CD4-positive, alpha-beta T cell treated with Interleukin-21 for 1 hour (primary cell): Measurements from ENCODE around the gene C16orf54.
"Not testable (repeated sequence)": the region's sequence is repeated elsewhere in the genome, so short reads cannot be mapped to it uniquely, and the experiment has no call there.

ENCODE experiments used
- DNase-seq: peaks from one replicate; pipeline ENCODE4 v3.0.0-alpha.2; 2020

The C16orf54 gene

DNA sequence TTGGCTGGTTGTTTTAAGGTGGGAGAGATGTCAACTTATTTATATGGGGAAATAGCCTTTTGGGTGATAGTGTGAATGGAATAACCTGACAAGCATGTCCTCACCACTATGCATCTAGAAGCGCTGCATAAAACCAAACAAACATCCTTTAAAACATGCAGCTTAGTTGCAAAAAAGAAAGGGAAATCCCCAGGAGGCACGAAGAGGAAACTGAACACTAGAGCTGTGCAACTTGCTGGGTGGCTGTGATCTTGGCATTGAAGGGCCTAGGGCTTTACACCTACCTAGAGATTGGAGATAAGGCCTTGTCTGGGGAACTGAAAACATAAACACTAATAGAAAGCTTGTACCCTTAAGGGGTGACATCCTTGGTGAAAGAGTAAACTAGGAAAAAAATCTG lies 7.3 kb downstream of the C16orf54 start:
- peak; percentile 87 for DNase-seq

DNA sequence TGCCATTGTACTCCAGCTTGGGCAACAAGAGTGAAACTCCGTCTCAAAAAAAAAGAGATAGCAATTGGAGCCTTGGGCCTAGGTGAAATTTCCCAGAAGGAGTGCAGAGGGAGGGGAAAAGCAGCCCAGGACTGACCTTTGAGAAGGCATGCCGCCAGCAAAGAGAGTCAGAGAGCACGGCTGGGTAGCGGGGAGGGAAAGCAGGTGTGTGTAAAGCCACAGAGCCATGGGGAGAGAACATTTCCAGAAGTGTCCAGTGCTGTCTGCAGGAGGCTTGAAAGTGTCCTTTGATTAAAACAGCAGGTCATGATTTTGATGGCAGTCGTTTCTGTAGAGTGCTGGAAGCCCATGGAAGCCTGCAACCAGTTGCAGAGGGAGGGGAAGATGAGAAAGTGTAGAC lies 8.1 kb downstream of the C16orf54 start:
- no peak for DNase-seq

DNA sequence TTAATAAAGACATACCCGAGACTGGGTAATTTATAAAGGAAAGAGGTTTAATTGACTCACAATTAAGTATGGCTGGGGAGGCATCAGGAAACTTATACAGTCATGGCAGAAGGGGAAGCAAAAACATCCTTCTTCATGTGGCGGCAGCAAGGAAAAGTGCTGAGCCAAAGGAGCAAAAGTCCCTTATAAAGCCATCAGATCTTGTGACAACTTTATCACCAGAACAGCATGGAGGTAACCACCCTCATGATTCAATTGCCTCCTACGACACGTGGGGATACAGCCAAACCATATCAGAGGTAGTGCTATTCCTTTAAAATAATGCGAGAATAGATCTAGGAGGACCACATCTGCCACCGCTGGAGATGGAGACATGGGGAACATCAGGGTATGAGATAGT lies 9.0 kb downstream of the C16orf54 start:
- no peak for DNase-seq

DNA sequence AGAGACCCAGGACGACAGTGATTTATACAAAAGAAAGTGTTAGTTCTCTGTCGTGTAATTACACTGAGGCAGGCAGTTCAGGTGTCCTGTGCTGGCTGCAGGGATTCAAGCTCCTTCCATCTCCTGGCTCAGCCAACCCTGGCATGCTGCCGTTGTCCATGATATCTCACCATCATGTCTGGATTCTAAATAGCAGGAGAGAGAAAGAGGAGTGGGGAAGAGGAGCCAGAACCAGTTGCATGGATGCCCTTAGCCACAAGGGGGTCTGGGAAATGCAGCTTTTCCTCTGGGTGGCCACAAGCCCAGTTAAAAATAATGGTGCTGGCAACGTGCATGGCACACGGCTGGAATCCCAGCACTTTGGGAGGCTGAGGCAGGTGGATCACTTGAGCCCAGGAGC lies 9.7 kb downstream of the C16orf54 start:
- no peak for DNase-seq

DNA sequence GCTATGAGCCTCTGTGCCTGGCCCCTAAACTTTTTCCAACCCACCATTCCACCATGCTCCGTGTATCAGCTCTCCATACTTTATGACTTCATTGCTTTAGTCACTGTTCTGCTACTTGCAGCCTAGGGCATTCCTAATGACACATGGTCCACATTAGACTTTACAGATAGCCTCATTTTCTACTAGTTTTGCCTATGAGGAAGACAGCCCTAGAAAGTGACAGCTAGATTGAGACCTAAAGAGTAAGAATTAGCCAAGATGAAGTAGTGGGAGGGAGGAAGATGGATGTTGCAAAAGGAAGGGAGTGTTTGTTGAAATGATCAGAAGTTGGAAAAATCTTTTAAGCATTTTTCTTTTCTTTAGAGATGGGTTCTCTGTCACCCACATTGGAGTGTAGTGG lies 11.0 kb downstream of the C16orf54 start:
- no peak for DNase-seq

DNA sequence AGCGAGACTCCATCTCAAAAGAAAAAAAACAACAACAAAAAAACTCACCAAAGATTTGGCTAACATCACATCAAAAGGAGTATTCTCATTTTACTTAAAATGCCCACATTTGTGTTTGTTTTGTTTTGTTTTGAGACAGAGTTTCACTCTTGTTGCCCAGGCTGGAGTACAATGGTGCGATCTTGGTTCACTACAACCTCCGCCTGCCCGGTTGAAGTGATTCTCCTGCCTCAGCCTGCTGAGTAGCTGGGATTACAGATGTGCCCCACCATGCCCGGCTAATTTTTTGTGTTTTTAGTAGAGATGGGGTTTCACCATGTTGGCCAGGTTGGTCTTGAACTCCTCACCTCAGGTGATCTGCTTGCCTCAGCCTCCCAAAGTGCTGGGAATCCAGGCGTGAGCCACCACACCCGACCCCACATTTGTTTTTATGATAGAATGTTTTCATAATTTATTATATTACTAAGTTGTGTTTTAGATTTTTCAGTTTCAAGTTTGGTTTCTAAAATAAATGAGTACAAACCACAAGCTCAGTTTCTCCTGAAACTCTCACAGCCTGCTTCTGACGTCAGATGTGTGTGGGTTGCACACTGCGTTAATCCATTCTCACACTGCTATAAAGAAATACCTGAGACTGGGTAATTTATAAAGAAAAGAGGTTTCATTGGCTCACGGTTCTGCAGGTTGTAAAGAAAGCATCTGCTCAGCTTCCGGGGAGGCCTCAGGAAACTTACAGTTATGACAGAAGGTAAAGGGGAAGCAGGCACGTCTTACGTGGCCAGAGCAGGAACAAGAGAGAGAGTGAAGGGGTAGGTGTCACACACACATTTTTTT lies 13.8 kb downstream of the C16orf54 start:
- DNase-seq, result peak; percentile 43

DNA sequence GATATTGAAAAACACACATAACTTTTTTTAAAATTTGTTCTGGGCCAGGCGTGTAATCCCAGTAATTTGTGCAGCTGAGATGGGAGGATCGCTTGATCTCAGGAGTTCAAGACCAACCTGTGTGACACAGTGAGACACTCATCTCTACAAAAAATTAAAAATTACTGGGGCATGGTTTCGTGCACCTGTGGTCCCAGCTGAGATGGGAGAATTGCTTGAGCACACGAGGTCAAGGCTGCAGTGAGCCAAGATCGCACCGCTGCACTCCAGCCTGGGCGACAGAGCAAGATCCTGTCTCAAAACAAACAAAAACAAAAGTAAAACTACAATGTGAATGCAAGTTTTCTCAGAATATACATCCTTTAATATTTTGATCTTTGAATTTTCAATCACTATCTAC lies 15.1 kb downstream of the C16orf54 start:
- DNase-seq, result no peak

DNA sequence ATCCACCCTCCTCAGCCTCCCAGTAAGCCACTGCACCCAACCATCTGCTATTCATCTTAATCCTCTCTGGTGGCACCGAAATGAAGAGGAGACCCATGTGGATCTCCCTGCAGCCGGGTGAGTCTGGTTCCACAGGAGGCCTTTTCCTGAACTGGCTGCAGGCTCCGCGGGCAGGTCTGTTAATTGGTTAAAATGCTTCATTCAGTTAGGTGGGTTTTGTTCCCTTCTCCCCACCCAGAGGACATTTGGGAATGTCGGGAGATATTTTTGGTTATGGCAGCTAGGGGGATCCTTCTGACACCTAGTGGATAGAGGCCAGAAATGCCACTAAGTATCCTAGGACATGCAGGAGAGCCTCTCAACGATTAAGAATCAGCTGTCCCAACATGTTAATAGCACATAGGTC lies 16.7 kb downstream of the C16orf54 start:
- DNase-seq, result no peak

DNA sequence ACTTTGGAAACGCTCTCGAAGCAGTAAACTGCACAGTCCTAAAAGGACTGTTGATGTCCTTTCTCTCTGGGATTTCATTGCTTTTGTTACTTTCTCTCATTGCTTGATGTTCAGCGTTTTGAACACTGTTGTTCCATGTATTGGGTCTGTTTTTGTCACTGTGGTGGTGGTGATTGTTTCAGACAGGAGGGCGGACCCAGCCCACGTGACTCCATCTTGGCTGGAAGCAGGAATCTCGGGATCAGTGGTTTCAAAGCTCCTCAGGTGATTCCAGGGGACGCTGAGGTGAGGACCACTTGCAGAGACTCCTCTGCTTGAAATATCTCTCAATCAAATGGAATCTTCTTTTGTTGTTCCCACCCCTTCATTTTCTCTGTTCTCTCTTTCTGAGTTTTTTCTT lies 18.3 kb downstream of the C16orf54 start:
- no peak for DNase-seq

DNA sequence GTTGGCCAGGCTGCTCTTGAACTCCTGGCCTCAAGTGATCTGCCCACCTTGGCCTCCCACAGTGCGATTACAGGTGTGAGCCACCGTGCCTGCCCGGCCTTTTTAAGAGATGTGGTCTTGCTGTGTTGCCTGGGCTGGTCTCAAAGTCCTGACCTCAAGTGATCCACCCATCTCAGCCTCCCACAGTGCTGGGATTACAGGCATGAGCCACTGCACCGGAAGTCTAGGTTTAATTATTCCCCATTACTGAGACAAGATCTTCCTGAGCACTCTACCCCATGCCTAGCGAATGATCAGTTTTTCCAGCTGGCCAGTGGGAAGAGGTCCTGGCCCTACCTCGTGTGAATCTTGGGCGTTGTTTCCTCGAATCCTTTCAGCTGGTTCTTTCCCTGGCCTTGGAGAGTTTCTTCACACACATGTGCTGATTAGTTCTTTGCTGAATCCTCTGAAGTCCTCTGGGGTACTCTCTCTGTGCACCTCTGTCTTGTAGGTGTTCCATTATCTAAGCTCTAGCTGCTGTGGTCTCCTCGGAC lies 18.9 kb downstream of the C16orf54 start:
- DNase-seq, result no peak

DNA sequence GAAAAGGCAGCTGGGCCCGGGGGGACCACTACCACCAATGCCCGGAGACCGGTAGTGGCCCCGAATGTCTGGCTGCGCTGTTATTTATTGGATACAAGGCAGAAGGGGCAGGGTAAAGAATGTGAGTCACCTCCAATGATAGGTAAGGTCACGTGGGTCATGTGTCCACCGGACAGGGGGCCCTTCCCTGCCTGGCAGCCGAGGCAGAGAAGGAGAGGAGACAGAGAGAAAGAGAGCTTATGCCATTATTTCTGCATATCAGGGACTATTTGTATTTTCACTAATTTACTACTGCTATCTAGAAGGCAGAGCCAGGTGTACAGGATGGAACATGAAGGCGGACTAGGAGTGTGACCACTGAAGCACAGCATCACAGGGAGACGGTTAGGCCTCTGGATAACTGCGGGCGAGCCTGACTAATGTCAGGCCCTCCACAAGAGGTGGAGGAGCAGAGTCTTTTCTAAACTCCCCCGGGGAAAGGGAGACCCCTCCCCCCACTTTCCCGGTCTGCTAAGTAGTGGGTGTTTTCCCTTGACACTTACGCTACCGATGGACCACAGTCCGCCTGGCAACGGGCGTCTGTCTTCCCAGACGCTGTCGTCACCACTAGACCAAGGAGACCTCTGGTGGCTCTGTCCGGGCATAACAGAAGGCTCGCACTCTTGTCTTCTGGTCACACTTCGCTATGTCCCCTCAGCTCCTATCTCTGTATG lies 24.5 kb downstream of the C16orf54 start:
- peak; percentile 57 for DNase-seq

DNA sequence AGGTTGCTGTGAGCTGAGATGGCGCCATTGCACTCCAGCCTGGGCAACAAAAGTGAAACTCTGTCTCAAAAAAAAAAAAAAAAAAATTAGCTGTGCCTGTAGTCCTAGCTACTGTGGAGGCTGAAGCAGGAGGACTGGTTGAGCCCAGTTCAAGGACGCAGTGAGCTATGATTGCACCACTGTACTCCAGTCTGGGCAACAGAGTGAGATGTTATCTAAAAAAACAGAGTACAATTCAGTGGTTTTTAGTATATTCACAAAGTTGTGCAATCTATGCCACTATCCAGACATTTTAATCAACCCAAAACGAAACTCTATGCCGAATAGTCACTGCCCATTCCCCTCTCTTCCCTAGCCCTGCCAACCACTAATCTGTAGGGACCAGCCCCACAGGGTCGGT lies 25.1 kb downstream of the C16orf54 start:
- no peak for DNase-seq

DNA sequence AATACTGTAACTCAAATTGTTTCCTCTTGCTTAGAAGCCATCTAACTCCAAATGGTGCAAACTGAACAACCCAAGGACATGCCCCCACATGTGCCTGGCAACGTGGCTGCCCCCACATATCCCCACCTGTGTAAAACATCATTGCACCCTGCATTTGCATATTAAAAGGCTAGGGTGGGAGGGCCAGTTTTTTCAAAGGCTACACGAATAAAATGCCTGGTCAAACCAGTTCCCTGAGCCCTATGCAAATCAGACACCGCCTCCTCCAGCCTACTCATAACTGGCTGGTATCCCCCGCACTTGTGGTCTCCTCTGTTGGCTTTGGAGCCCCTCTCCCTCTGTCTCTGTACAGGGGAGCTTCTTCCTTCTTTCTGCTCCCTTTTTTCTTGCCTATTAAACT lies 26.7 kb downstream of the C16orf54 start:
- no peak for DNase-seq

DNA sequence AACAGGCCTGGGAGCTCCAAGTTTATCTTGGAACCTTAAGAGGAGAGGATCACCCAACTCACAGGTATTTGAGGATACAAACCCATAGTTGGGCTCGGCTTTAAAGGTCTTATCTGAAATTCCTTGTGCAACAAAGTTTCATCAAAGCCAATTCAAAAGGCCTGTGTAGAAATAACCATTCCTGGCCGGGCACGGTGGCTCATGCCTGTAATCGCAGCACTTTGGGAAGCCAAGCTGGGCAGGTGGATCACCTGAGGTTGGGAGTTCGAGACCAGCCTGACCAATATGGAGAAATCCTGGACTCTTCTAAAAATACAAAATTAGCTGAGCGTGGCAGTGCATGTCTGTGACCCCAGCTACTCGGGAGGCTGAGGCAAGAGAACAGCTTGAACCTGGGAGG lies 28.7 kb downstream of the C16orf54 start:
- DNase-seq, result no peak

DNA sequence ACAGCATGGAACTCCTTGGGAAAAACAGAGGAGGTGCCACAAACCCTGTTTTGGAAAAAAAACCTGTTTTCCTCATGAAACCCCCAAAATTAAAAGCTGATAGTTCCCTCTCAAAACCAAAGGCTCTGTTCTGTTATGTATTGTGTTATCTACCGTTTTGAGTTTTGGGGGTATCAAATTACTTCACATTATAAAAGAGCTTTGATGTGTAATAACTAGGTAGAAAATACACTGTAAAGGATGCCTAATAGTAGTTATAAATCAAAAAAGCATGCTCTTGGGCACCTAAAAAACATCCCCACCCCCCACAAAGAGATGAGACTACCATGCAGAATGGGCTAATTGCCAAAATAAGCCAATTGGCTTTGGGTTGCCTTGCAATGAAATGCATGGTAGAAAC lies 30.8 kb downstream of the C16orf54 start:
- DNase-seq, result no peak

DNA sequence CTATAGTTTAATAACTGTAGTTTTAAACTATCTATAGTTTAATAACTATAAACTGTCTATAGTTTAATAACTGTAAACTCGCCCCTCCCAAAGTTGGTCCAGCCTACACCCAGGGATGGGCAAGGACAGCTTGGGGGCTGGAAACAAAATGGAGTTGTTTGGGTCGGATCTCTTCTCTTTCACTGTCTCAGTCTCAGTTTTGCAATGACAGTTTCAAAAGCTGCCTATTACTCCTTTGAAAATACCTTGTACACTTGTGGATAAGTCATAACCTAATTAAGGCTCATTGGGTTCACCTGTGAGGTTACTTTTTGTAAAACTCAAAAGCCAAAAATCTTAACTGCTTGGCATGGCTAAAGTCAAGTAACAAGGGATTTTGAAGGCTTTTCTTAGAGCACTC lies 31.4 kb downstream of the C16orf54 start:
- no peak for DNase-seq

DNA sequence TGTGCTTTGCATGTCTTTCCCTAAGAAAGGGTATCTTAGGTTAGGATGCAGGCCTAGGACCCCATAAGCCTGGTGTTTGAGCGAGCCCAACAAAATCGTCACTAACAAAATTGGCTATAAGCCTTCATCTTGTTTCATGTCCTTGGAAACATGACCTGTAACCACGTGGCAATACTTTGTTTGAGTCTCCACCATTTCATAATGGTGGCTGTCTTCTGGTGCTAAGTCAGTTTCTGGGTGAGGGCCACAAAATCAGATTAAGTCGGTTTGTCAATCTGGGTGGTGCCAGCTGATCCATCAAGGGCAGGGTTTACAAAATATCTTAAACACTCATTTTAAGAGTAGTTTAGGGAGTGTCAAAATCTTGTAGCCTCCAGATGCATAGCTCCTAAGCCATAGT lies 33.0 kb downstream of the C16orf54 start:
- no peak for DNase-seq

DNA sequence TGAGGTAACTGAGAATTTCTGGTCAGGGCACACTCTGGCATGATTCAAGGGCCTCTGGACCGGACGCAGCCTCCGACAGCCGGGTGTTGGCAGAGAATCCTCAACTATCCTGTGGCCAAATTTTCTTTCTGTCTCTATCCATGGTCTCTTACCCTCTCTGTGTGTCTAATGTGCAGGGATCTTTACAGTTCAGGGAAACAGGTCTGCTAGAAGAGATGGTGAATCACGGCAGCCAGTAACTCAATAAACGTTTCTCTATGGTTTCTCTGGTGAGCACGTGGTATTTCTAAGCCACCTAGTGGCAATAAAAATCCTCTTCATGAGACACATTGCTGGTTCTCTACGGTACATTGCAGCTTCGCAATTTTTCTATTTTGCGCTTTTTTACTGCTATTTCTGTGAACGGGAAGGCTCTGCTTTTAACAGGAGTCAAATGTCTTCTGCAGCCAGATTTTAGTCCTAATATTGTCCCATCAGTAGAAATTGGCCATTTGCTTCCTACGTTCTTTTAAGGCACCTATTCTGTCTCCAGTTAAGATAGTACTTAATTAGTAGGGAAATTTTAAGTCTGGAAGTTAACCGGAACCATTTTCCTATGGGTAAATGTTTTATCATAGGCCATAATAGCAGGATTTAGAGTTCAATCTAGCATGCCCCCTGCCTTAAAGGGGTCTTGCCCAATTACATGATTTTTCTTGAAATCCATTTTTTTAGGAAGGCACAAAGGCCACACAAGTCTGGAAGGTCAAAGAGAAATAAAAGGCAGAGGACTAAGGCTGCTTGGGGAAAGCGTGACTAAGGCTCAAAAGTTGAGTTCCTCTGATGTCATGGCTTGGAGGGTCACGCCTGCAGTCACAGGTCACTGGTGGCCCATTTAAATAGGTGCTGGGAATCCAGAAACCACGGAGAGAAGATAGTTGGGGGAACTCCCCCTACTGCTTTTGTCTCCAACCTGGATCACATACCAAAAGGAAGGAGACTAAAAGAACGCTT lies 35.3 kb downstream of the C16orf54 start:
- DNase-seq, result peak; percentile 78

DNA sequence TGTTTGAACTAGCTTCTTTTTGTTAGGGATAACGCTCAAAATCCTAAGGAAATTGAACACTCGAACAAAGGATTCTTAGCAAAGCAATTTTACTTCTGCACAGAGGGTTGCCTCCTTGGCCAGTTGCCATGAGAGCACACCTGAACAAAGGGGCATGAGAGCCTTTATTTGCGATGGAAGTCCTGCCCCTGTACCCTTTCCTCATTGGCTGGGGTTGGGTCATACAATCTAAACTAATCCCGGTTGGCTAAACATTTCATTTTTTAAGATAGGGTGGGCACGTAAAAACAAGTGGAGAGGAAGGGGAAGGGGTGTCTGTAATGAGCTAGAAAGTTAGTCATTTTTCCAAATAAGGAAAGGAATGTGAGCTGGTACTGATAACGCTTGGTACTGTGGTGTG lies 36.1 kb downstream of the C16orf54 start:
- not testable (repeated sequence) for DNase-seq

DNA sequence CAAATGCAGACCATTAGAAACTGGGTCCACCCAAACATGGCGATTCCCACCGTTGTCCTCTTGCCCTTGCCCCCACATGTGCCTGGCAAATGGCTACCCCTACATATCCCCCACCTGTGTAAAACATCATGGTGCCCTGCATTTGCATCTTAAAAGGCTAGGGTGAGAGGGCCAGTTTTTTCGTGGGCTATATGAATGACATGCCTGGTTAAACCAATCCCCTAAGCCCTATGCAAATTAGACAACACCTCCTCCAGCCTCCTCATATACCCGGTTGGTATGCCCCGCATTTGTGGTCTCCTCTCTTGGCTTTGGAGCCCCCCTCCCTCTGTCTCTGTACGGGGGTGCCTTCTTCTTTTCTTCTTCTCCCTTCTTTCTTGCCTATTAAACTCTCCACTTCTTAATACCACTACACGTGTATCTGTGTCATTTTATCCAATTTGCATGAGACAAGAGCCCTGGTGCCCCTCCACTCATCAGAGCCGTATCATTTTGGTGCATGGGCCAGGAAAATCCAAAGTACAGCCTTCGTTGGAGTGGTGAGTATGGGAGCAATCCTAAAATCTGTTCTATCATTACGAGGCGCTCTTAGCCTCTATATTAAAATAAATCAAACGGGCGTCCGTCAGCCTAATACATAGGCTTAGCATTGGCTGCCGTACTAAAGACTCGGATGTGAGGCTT lies 36.7 kb downstream of the C16orf54 start:
- DNase-seq, result no peak

DNA sequence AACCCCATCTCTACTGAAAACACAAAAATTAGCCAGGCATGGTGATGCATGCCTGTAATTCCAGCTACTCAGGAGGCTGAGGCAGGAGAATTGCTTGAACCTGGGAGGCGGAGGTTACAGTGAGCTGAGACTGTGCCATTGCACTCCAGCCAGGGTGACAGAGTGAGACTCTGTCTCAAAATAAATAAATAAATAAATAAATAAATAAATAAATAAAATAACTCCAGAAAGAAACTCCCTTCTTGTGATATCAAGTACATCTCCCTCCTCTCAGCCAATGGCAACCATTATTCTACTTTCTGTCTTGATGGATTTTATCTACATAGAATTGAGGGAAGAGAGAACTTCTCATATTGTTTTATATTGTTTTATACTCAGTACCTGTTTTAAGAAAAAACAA lies 38.6 kb downstream of the C16orf54 start:
- not testable (repeated sequence) for DNase-seq

DNA sequence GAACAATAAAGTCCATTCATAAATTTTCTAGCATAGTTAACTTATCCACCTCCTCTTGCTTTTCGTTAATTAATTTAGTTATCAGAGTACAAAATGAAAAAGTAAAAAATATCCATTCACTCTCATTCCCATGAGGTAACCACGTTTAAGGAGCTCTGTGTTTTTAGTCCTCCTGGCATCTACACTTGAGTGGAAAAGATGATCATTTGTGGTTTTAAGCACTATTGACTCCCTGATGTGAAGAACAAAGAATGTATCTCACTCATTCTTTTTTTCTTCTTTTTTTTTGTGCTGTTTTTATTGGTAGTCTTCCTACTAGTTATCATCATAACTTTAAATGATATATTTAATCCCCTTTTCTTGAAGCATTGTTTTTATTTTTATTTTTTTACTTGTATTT lies 40.8 kb downstream of the C16orf54 start:
- DNase-seq, result no peak
